Fibroblast of villous mesenchyme (primary cell): Measurements from ENCODE around the gene MEX3B. TPM values are rescaled to one million over a fixed set of nuclear protein-coding genes. Genes with fewer than 3 reads are reported as not detected.

ENCODE experiments used
- DNase-seq: peaks from one replicate; pipeline ENCODE4 v3.0.0-alpha.2; 2010; ENCODE audit warnings: low read depth
- H3K4me3 ChIP-seq: 2 replicates; pipeline ENCODE4 v1.5.1; 2011; ENCODE audit warnings: low read depth, mild to moderate bottlenecking, low read length
- total RNA-seq: library from RNA; depleted of rRNA; stranded (reverse); fragments of >200 nt; gene quantifications from 2 replicates; pipeline ENCODE4 v1.2.3, GENCODE V29; 2012
- TF ChIP-seq, protein P1 (sequence below): IDR thresholded peaks from 2 replicates; pipeline ENCODE4 v1.5.1; 2012; ENCODE audit warnings: low read depth, mild to moderate bottlenecking, low read length; ENCODE audit not compliant: insufficient read depth

MEX3B gene
- 3.9 and 6.4 TPM in 2 replicates for total RNA-seq

DNA sequence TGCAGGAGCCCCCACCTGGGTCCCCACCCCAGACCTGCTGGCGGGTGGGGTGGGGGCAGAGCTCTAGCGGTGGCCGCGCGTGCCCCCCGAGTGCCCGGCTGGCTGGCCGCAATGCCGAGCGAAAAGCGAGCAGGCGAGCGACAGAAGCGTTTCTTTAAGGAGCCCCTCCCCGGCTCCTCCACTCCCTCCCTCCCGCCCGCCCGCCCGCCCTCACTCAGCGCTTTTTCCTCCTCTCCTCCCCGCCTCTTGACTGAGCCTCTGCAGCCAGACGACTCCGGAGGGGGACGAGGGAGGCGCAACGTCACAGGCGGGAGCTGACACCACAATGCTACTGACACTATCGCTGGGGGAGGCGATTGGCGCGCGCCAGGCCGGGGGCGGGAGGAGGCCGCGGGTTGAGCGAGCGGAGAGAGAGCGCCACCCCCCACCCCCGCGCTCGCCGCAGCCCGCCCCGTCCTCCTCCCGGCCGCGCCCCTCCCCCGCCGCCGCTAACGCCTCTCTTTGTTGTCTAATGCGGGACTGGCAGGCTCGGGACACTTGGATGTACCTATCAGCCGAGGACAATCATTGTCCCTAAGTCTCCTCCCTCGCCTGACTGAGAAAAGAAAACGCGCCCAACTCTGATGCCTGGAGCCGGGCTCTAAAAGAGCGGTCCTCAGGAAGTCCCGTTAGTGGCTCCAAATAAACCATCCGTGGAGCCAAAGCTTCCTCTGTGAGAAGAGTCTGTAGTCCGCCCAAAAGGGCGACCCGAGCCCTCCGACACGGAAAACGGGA lies at the start of gene MEX3B:
TSS of gene MEX3B (minus strand) at position 127 of the 774 bp plus-strand sequence. CDS start 313 bp downstream, outside the sequence.
- TF ChIP-seq, protein P1, sequence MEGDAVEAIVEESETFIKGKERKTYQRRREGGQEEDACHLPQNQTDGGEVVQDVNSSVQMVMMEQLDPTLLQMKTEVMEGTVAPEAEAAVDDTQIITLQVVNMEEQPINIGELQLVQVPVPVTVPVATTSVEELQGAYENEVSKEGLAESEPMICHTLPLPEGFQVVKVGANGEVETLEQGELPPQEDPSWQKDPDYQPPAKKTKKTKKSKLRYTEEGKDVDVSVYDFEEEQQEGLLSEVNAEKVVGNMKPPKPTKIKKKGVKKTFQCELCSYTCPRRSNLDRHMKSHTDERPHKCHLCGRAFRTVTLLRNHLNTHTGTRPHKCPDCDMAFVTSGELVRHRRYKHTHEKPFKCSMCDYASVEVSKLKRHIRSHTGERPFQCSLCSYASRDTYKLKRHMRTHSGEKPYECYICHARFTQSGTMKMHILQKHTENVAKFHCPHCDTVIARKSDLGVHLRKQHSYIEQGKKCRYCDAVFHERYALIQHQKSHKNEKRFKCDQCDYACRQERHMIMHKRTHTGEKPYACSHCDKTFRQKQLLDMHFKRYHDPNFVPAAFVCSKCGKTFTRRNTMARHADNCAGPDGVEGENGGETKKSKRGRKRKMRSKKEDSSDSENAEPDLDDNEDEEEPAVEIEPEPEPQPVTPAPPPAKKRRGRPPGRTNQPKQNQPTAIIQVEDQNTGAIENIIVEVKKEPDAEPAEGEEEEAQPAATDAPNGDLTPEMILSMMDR: no peak
- H3K4me3 ChIP-seq: peak within 1 kb of the TSS; percentile 64
- peak; percentile 98 for DNase-seq

DNA sequence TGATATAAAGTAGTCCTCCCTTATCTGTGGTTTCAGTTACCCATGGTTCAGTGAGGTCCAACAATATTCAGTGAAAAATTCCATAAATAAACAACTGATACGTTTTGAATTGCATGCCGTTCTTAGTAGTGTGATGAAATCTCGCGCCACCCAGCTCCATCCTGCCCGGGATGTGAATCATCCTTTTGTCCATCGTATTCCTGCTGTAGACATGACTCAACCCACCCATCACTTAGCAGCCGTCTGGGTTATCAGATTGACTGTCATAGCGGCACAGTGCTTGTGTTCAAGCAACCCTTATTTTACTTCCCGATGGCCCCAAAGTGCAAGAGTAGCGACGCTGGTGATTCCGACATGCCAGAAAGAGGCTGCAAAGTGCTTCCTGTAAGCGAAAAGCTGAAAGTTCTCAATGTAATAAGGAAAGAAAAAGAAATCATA lies 48.0 kb upstream of the MEX3B start:
- peak; percentile 86 for DNase-seq

DNA sequence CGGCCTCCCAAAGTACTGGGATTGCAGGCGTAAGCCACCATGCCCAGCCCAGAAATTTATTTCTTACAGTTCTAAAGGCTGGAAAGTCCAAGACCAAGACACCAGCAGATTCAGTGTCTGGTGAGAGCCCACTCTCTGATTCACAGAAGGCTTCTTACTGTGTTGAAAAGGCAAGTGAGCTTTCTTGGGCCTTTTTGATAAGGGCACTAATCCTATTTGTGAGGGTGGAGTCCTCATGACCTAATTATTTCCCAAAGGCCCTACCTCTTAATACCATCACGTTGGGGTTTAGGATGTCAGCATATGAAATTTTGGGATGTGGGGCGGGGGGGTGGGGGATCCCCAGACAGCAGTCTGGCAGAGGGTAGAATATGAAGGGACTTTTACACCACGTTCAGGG lies 47.5 kb upstream of the MEX3B start:
- H3K4me3 ChIP-seq: no peak overlapping the region
- TF ChIP-seq, protein P1: no peak
- no peak for DNase-seq

More for the DNA sequence above, 48.0 kb upstream of the MEX3B start:
- TF ChIP-seq, protein P1: no peak
- no peak overlapping the region for H3K4me3 ChIP-seq

DNA sequence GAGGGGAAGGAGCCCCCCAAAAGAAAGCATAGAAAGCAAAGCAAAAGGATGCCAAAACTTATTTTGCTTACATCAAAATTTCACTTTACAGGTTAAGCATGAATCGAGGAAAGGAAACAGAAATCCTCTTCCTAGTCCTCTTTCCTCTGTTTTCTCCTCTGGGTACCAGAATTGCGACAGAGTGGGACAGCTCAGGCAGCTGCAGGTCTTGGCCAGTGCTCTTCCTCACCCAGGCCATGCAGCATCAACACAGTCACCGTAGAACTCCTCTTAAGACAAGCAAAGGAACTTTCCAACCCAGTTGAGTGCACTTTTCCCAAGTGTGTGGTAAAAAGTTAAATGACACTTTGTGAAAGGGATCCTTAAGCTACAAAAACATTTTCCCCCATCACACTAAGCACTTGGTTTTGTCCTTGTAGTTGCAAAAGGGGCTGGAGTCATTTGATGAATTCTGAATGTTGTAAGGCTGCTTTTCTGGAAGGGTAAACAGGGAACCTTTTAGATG lies 45.9 kb upstream of the MEX3B start:
- no peak overlapping the region for H3K4me3 ChIP-seq
- DNase-seq: no peak
- TF ChIP-seq, protein P1: no peak

DNA sequence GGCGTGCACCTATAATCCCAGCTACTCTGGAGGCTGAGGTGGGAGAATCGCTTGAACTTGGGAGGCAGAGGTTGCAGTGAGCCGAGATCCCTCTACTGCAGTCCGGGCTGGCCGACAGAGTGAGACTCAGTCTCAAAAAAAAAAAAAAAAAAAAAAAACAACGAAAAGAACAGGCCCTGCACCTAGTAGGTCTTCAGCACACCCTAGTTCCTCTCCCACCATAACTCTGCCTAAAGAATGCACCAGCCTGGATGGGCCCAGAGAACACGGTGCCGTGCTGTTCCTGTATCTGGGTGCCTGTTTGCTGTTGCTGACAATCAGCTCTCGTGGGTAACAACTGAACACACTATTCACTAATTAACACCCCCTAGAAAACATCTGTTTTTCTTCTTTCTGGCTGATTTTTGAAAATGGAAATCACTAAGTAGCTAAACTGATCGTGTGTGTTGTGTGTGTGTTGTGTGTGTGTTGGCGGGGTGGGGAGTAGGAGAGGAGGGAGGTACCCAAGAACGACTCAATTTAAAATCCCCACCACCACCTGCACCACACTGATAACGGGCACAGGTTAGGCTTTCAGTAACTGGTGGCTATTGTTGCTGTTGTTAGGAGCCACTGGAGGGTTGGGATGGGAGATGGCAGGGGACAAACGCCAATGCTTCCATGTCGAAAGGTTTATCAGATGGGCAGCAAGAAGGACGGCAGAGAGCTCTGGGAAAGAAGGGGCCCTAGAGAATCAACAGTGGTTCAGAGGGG lies 40.6 kb upstream of the MEX3B start:
- TF ChIP-seq, protein P1: no peak
- no peak for DNase-seq

DNA sequence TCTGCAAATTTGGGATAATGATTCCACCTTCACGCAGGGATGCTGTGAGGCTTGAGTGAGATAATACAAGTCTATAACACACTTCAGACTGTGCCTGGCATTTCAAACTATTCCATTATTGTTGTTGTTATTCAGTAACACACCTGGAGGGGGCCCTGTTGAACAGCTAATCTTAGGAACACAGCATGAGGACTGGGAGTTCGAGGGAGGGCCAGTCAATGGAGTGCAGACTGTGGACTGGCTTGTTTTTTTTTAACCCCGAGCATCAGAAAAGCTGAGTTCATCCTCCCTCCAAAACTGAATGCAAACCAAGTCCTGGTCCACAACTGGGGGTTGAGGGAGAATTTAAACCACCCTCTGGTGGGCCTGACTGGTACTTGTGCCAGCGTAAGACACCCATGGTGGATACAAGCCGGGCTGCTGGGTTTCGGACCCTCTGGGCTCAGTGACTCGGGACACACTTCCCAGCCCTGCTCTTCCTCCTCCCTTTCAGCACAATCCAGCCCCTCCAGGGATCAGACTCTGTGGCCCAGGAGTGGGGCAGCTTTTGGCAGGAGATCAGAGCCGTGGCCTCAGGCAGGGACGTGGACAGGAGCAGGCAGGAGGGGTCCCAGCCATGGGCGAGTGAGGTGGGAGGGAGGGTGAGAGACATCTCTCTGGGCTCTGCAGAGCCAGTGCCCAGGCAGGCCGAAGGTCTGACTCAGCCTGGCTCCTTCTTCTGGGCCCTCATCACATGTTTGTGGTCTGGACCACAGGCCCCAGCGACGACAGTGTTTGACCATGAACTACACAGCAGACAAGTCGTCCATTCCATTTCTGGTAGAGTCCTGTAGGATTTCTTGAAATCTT lies 36.3 kb upstream of the MEX3B start:
- DNase-seq: peak; percentile 61
- no peak overlapping the region for H3K4me3 ChIP-seq
- TF ChIP-seq, protein P1: peak; percentile 23

More for the DNA sequence above, 40.6 kb upstream of the MEX3B start:
- no peak overlapping the region for H3K4me3 ChIP-seq
